ENCODE results near the gene CIB1. TPM values are rescaled to one million over a fixed set of nuclear protein-coding genes. Genes with fewer than 3 reads are reported as not detected.

Gene CIB1
- total RNA-seq, 2 donors from 2014 or later: 212 to 216 TPM

GRCh38 chr15:90219421-90220141 is 14.2 kb downstream of the CIB1 start:
- Histone ChIP-seq H3K9me3 (no peaks in the 10 kb centered on the region), H3K27ac (no peak overlapping the region), H3K9ac (ENCODE audit: low read depth in 2 of 2, low read length in 2 of 2) (no peak overlapping the region), H3K4me1 (peaks cover 5% of the 10 kb centered on the region), H3K4me3 (no peak overlapping the region), H3K27me3 (no peaks in the 10 kb centered on the region), H3K36me3 (peaks cover 25% of the 10 kb centered on the region)
- peak; percentile 61 for TF ChIP-seq CTCF (IDR thresholded peaks at IDR 0.05)
- intact Hi-C loops (cut with DNase I): loop anchor here (5.0 kb wide), 1 partner anchor 77 kb away; no protein-coding TSS in a partner anchor
- no peak for DNase-seq

DNA sequence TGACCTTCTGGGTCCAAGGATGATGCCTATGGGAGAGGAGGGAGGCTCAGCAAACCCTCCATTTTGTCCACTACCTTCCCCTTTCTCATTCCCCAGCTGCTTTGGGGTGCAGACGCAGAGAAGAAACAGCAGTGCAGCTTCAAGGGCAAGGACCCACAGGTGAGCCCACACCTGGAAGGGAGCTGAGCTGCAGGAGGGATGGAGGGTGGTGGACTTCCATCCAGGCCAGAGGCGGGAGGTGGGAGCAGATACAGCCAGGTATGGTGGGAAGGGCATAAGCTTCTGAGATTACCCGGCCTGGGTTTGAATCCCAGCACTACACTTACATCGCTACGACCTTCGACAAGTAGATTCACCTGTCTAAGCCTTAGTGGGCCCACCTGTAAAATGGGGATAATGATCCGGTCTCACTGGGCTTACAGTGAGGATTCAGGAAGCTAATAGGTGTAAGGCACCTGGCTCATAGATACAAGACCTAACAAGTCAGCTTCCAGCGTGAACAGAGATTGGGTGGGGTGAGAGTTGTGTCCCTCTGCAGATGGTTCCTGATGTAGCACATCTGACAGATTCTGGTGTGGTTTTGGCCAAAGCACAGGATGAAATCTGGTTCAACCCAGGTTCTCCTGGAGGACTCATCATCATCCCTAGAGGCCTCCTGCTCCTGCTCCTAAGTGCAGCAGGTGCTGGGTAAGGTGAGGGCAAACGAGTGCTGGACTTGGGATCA is 15.9 kb downstream of the CIB1 start:
- no peaks in the 10 kb centered on the region for H3K27me3 ChIP-seq
- no peaks in the 10 kb centered on the region for H3K9me3 ChIP-seq
- no peak overlapping the region for H3K27ac ChIP-seq
- DNase-seq: no peak
- no peak overlapping the region for H3K9ac ChIP-seq (ENCODE audit: low read depth in 2 of 2, low read length in 2 of 2)
- intact Hi-C loops (cut with DNase I): no loop called here
- H3K4me3 ChIP-seq: no peak overlapping the region
- peaks cover 13% of the 10 kb centered on the region for H3K4me1 ChIP-seq
- TF ChIP-seq CTCF (IDR thresholded peaks at IDR 0.05): no peak
- H3K36me3 ChIP-seq: peaks cover 10% of the 10 kb centered on the region

GRCh38 chr15:90214553-90215196 is 19.1 kb downstream of the CIB1 start:
- H3K9ac ChIP-seq (ENCODE audit: low read depth in 2 of 2, low read length in 2 of 2): no peak overlapping the region
- no peak for TF ChIP-seq CTCF (IDR thresholded peaks at IDR 0.05)
- intact Hi-C loops (cut with DNase I): no loop called here
- H3K27me3 ChIP-seq: no peaks in the 10 kb centered on the region
- no peak overlapping the region for H3K4me3 ChIP-seq
- H3K36me3 ChIP-seq: peaks cover 10% of the 10 kb centered on the region
- H3K4me1 ChIP-seq: peaks cover 35% of the 10 kb centered on the region
- peak overlapping the region; percentile 90 for H3K27ac ChIP-seq
- no peaks in the 10 kb centered on the region for H3K9me3 ChIP-seq
- no peak for DNase-seq

GRCh38 chr15:90213818-90214204 is 19.9 kb downstream of the CIB1 start:
- TF ChIP-seq CTCF (IDR thresholded peaks at IDR 0.05): no peak
- intact Hi-C loops (cut with DNase I): no loop called here
- H3K4me3 ChIP-seq: no peak overlapping the region
- DNase-seq: no peak
- H3K4me1 ChIP-seq: peaks cover 35% of the 10 kb centered on the region
- H3K27ac ChIP-seq: peak overlapping the region; percentile 90
- peaks cover 10% of the 10 kb centered on the region for H3K36me3 ChIP-seq
- H3K9me3 ChIP-seq: no peaks in the 10 kb centered on the region
- H3K9ac ChIP-seq (ENCODE audit: low read depth in 2 of 2, low read length in 2 of 2): peak overlapping the region; percentile 58 to 76
- H3K27me3 ChIP-seq: no peaks in the 10 kb centered on the region

GRCh38 chr15:90213122-90213817 is 20.5 kb downstream of the CIB1 start:
- Histone ChIP-seq H3K4me1 (peaks cover 35% of the 10 kb centered on the region), H3K9ac (ENCODE audit: low read depth in 2 of 2, low read length in 2 of 2) (peak overlapping the region; percentile 60 to 76), H3K9me3 (no peaks in the 10 kb centered on the region), H3K4me3 (no peak overlapping the region), H3K36me3 (peaks cover 10% of the 10 kb centered on the region), H3K27ac (peak overlapping the region; percentile 90), H3K27me3 (no peaks in the 10 kb centered on the region)
- intact Hi-C loops (cut with DNase I): no loop called here
- DNase-seq: peak; percentile 87
- no peak for TF ChIP-seq CTCF (IDR thresholded peaks at IDR 0.05)
